ENCODE results near the gene PRG3.

Gene PRG3

GRCh38 chr11:57377107-57377506 is 3.8 kb downstream of the PRG3 start:
- TF ChIP-seq CTCF (IDR thresholded peaks at IDR 0.05), result no peak

- TF ChIP-seq CTCF (IDR thresholded peaks at IDR 0.05), result no peak
These were observed 4.6 kb downstream of the PRG3 start for GRCh38 chr11:57376095-57377090.

- TF ChIP-seq CTCF (IDR thresholded peaks at IDR 0.05), result no peak
These were observed 5.5 kb downstream of the PRG3 start for GRCh38 chr11:57375490-57375889.

GRCh38 chr11:57374966-57375365 is 6.0 kb downstream of the PRG3 start:
- TF ChIP-seq CTCF (IDR thresholded peaks at IDR 0.05), result no peak

GRCh38 chr11:57373146-57373545 is 7.8 kb downstream of the PRG3 start:
- TF ChIP-seq CTCF (IDR thresholded peaks at IDR 0.05), result no peak

- TF ChIP-seq CTCF (IDR thresholded peaks at IDR 0.05), result no peak
These were observed 10.0 kb downstream of the PRG3 start for GRCh38 chr11:57370941-57371340.

- TF ChIP-seq CTCF (IDR thresholded peaks at IDR 0.05), result no peak
These were observed 10.7 kb downstream of the PRG3 start for GRCh38 chr11:57370251-57370650.

Measured in LNCAP (cell line).